ENCODE results near the gene LDLRAD4. TPM values are rescaled to one million over a fixed set of nuclear protein-coding genes. Genes with fewer than 3 reads are reported as not detected.
"Not testable (repeated sequence)": the region's sequence is repeated elsewhere in the genome, so short reads cannot be mapped to it uniquely, and the experiment has no call there.

LDLRAD4 gene
- total and polyA plus RNA-seq, 8 donors = 2.0 to 47.9 (median 9.0) TPM

DNA sequence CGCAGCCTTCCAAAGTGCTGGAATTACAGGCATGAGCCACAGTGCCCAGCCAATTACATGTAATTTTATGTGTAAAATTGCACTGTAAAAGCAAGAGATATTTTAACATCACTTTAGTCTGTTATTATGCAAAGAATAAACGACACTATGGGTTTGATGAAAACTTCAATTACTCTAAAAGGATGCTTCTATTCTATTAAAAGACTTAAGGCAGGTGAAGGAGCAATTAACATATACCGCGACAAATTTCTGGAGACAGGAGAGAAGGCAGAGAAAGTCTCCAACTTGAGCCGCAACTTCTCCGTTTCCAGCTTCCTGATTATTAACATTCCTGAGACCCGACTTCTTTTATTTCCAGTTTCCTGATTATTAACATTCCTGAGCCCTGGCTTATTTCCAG is 454.1 kb downstream of the LDLRAD4 start:
- TF ChIP-seq EP300 (IDR thresholded peaks at IDR 0.05) (no peak), CTCF (IDR thresholded peaks at IDR 0.05) (no peak), POLR2AphosphoS5 (IDR thresholded peaks at IDR 0.05) (no peak), POLR2A (IDR thresholded peaks at IDR 0.05) (no peak)
- Histone ChIP-seq H3K4me3 (no peak overlapping the region), H3K9me3 (no peaks in the 10 kb centered on the region), H3K27ac (no peak overlapping the region), H3K36me3 (peaks cover under 1 to 19% (median 11%) of the 10 kb centered on the region in 4 donors), H3K4me1 (peaks cover 0 to 5% (median 0%) of the 10 kb centered on the region in 4 donors), H3K27me3 (no peaks in the 10 kb centered on the region)
- 77 to 85% (median 80%) methylated on average over 7 of the region's 7 CpGs for WGBS, 5 donors
- intact Hi-C loops (cut with DNase I; ENCODE audit: low total_unique reads) = no loop called here
- DNase-seq = no peak

DNA sequence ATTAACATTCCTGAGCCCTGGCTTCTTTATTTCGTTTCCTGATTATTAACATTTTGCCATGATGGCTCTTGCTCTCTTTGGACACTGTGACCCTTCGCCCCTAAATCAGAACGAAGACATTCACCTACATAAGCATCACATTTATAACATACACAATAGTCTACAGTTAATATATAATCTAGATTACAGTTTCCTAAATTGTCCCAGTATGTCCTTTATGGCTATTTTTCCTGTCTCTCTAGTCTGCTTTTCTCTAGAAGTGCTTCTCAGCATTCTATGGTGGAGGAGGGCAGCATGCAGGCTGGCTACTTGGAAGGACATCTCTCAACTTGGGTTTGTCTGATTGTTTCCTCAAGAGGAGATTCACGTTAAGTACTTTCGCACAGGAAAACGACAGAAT is 457.9 kb downstream of the LDLRAD4 start:
- H3K4me1 ChIP-seq = peaks cover 0 to 11% (median 0%) of the 10 kb centered on the region in 4 donors
- intact Hi-C loops (cut with DNase I; ENCODE audit: low total_unique reads) = no loop called here
- 89 to 93% (median 89%) methylated on average over 6 of the region's 6 CpGs for WGBS, 5 donors
- TF ChIP-seq CTCF (IDR thresholded peaks at IDR 0.05) = no peak
- no peak for TF ChIP-seq POLR2A (IDR thresholded peaks at IDR 0.05)
- no peak for TF ChIP-seq POLR2AphosphoS5 (IDR thresholded peaks at IDR 0.05)
- TF ChIP-seq EP300 (IDR thresholded peaks at IDR 0.05) = no peak
- H3K36me3 ChIP-seq = peaks cover 0 to 3% (median 1%) of the 10 kb centered on the region in 4 donors
- no peak overlapping the region for H3K27ac ChIP-seq
- H3K9me3 ChIP-seq = no peaks in the 10 kb centered on the region
- no peaks in the 10 kb centered on the region for H3K27me3 ChIP-seq
- DNase-seq = no peak
- no peak overlapping the region for H3K4me3 ChIP-seq

- DNase-seq; intact Hi-C loops (cut with DNase I; ENCODE audit: low total_unique reads); H3K4me3 ChIP-seq; H3K9me3 ChIP-seq; H3K36me3 ChIP-seq; H3K4me1 ChIP-seq; H3K27me3 ChIP-seq; H3K27ac ChIP-seq: not testable (repeated sequence)
- WGBS, 5 donors = 96 to 99% (median 98%) methylated on average over 13 of the region's 13 CpGs
These were observed 458.8 kb downstream of the LDLRAD4 start for GRCh38 chr18:13677350-13677749.

GRCh38 chr18:13680612-13681011 is 462.1 kb downstream of the LDLRAD4 start:
- no peak overlapping the region for H3K4me3 ChIP-seq
- H3K27me3 ChIP-seq = no peaks in the 10 kb centered on the region
- no peak overlapping the region for H3K27ac ChIP-seq
- 66 to 84% (median 72%) methylated on average over 5 of the region's 5 CpGs for WGBS, 5 donors
- no peaks in the 10 kb centered on the region for H3K9me3 ChIP-seq
- no peak for TF ChIP-seq POLR2A (IDR thresholded peaks at IDR 0.05)
- peak in 3 of 7 experiments; percentile 13 to 38 (median 26) for TF ChIP-seq CTCF (IDR thresholded peaks at IDR 0.05)
- no peak for TF ChIP-seq POLR2AphosphoS5 (IDR thresholded peaks at IDR 0.05)
- TF ChIP-seq EP300 (IDR thresholded peaks at IDR 0.05) = no peak
- H3K4me1 ChIP-seq = peaks cover 0 to 6% (median 0%) of the 10 kb centered on the region in 4 donors
- DNase-seq = peak in 1 of 2 donors; percentile 20
- peaks cover 0 to 6% (median 2%) of the 10 kb centered on the region in 4 donors for H3K36me3 ChIP-seq
- intact Hi-C loops (cut with DNase I; ENCODE audit: low total_unique reads) = no loop called here

- intact Hi-C loops (cut with DNase I; ENCODE audit: low total_unique reads) = no loop called here
- Histone ChIP-seq H3K9me3 (no peaks in the 10 kb centered on the region), H3K4me1 (peaks cover 0 to 6% (median 0%) of the 10 kb centered on the region in 4 donors), H3K27me3 (no peaks in the 10 kb centered on the region), H3K27ac (no peak overlapping the region), H3K4me3 (no peak overlapping the region), H3K36me3 (peaks cover 0 to 6% (median 2%) of the 10 kb centered on the region in 4 donors)
- DNase-seq = no peak
- WGBS, 5 donors = 92 to 98% (median 94%) methylated on average over 6 of the region's 6 CpGs
- TF ChIP-seq POLR2AphosphoS5 (IDR thresholded peaks at IDR 0.05) = no peak
- TF ChIP-seq POLR2A (IDR thresholded peaks at IDR 0.05) = no peak
- TF ChIP-seq CTCF (IDR thresholded peaks at IDR 0.05) = no peak
- TF ChIP-seq EP300 (IDR thresholded peaks at IDR 0.05) = no peak
These were observed 463.1 kb downstream of the LDLRAD4 start for GRCh38 chr18:13681701-13682100.

Data from stomach (tissue), 9 donors.